ENCODE results near the gene RAB40B. TPM values are rescaled to one million over a fixed set of nuclear protein-coding genes. Genes with fewer than 3 reads are reported as not detected.

Gene RAB40B
- total and polyA plus RNA-seq, 2 of the 13 experiments (the other 11 are each of a cell fraction or from before 2014, with no cell fraction given), result 6.2 to 6.5 TPM

GRCh38 chr17:82722341-82723013 is 24.0 kb upstream of the RAB40B start:
- in situ Hi-C loops (cut with HindIII; ENCODE audit: extremely low pct_ligation_motif_present, low pct_unique_long_range_greater_than_20kb) (no loop called here), intact Hi-C loops (cut with micrococcal nuclease; ENCODE audit: unreplicated experiment) (no loop called here)
- peak; percentile 37; the same call in 1 of the 2 replicates for TF ChIP-seq CEBPB (IDR thresholded peaks at IDR 0.05; ENCODE audit: borderline replicate concordance, low read depth, low read length)
- no peak for TF ChIP-seq TERF1 (CRISPR knock-in tag; IDR thresholded peaks at IDR 0.05)
- H3K27ac ChIP-seq (ENCODE audit: extremely low read length, insufficient read depth, low read length), result no peak overlapping the region
- H4K20me1 ChIP-seq (ENCODE audit: insufficient read depth, low read length), result no peaks in the 10 kb centered on the region
- H3K79me2 ChIP-seq (ENCODE audit: insufficient read depth, low read length), result peaks cover 7% of the 10 kb centered on the region
- ATAC-seq, result no peak
- H3K4me3 ChIP-seq (replicated peaks in 1 of 3; ENCODE audit: insufficient read depth in 1 of 3, low read depth in 2 of 3, low read length in 3 of 3), result no peak overlapping the region
- 93% methylated on average over 19 of the region's 19 CpGs for WGBS (ENCODE audit: low lambda C conversion rate)
- H2AFZ ChIP-seq (ENCODE audit: low read length), result no peak overlapping the region
- peaks cover 17 to 51% of the 10 kb centered on the region in 2 experiments for H3K36me3 ChIP-seq (replicated peaks in 1 of 2; ENCODE audit: control insufficient read depth in 1 of 2, insufficient read depth in 2 of 2, low read length in 2 of 2)
- DNase-seq (ENCODE audit: low spot score), result no peak
- no peaks in the 10 kb centered on the region for H3K27me3 ChIP-seq (ENCODE audit: control insufficient read depth in 1 of 2, insufficient read depth in 2 of 2, low read length in 2 of 2)
- no peak overlapping the region for H3K4me2 ChIP-seq (ENCODE audit: low read depth, low read length)
- no TSS peak for BruUV-seq (replicated peaks)
- peaks cover 9% of the 10 kb centered on the region for H3K4me1 ChIP-seq (ENCODE audit: insufficient read depth, low read length)
- no peak for FAIRE-seq
- CTCF ChIA-PET (ENCODE audit: low intra/inter-chr PET ratio, low total read pairs), result no interaction called here
- POLR2A ChIA-PET, result no interaction called here
- H3K9me3 ChIP-seq (ENCODE audit: low read length), result no peaks in the 10 kb centered on the region
- no peak overlapping the region for H3K9ac ChIP-seq (ENCODE audit: insufficient read depth, low read depth, low read length)

DNA sequence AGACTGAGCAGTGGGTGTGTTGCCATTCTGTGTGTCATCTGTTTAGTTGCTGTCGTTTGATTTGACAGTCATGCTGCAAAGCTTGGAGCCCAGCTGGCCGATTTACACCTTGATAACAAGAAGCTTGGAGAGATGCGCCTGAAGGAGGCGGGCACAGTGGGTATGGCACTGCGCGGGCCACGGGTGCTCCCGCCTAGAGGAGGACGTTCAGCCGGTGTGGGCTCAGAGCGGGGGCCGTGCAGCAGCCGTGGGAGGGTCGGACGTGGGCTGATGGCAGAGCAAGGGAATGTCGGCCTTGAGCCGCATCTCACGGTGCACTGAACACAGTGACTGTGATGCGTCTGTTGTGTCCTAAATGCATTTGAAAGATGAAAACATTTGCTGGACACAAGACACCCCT is 21.7 kb upstream of the RAB40B start:
- Histone ChIP-seq H3K27me3 (ENCODE audit: control insufficient read depth in 1 of 2, insufficient read depth in 2 of 2, low read length in 2 of 2) (no peaks in the 10 kb centered on the region), H3K9ac (ENCODE audit: insufficient read depth, low read depth, low read length) (no peak overlapping the region), H3K4me3 (replicated peaks in 1 of 3; ENCODE audit: insufficient read depth in 1 of 3, low read depth in 2 of 3, low read length in 3 of 3) (no peak overlapping the region), H4K20me1 (ENCODE audit: insufficient read depth, low read length) (no peaks in the 10 kb centered on the region), H3K4me1 (ENCODE audit: insufficient read depth, low read length) (peaks cover 21% of the 10 kb centered on the region), H3K27ac (ENCODE audit: extremely low read length, insufficient read depth, low read length) (no peak overlapping the region), H3K36me3 (replicated peaks in 1 of 2; ENCODE audit: control insufficient read depth in 1 of 2, insufficient read depth in 2 of 2, low read length in 2 of 2) (peaks cover 7 to 37% of the 10 kb centered on the region in 2 experiments; a peak in 4 of 5 replicates), H3K4me2 (ENCODE audit: low read depth, low read length) (no peak overlapping the region), H3K79me2 (ENCODE audit: insufficient read depth, low read length) (peaks cover 11% of the 10 kb centered on the region), H3K9me3 (ENCODE audit: low read length) (no peaks in the 10 kb centered on the region), H2AFZ (ENCODE audit: low read length) (no peak overlapping the region)
- FAIRE-seq (no peak), ATAC-seq (no peak), DNase-seq (ENCODE audit: low spot score) (no peak)
- TF ChIP-seq ZNF414 (CRISPR knock-in tag; IDR thresholded peaks at IDR 0.05) (no peak), ASH2L (IDR thresholded peaks at IDR 0.05; ENCODE audit: insufficient read length, low read depth, low read length) (no peak), KDM5A (IDR thresholded peaks at IDR 0.05; ENCODE audit: borderline replicate concordance, low read length) (no peak), NFIC (IDR thresholded peaks at IDR 0.05; ENCODE audit: low read length) (no peak), ZKSCAN8 (CRISPR knock-in tag; IDR thresholded peaks at IDR 0.05; ENCODE audit: borderline replicate concordance) (no peak)
- ChIA-PET CTCF (ENCODE audit: low intra/inter-chr PET ratio, low total read pairs) (no interaction called here), POLR2A (no interaction called here)
- no TSS peak for BruUV-seq (replicated peaks)
- WGBS (ENCODE audit: low lambda C conversion rate), result 97% methylated on average over 19 of the region's 19 CpGs
- in situ Hi-C loops (cut with HindIII; ENCODE audit: extremely low pct_ligation_motif_present, low pct_unique_long_range_greater_than_20kb) (no loop called here), intact Hi-C loops (cut with micrococcal nuclease; ENCODE audit: unreplicated experiment) (no loop called here)
